H1 (cell line): ENCODE data around the gene SEC14L3. TPM values are rescaled to one million over a fixed set of nuclear protein-coding genes. Genes with fewer than 3 reads are reported as not detected.

Experiments used
- CTCF ChIA-PET: fragments of 300-600 bp; sonication (Branson Sonifier 250); formaldehyde crosslinking; loops from one replicate; lab custom pipeline; 2021; ENCODE audit not compliant: partially characterized antibody; lab: Charles Lee
- POLR2A ChIA-PET: fragments of 300-600 bp; sonication (Branson Sonifier 250); formaldehyde crosslinking; loops from one replicate; lab custom pipeline; 2021; ENCODE audit warnings: inconsistent platforms; ENCODE audit not compliant: partially characterized antibody; lab: Charles Lee
- DNase-seq, 2 experiments: peaks; one replicate each; pipeline versions ENCODE4 v3.0.0 to v3.0.0-alpha.2; 2010 to 2022; ENCODE audit warnings: low spot score in 2 of 2, low read depth in 1 of 2, mixed read lengths in 1 of 2
- FAIRE-seq: peaks from 2 replicates; lab custom pipeline; 2011; peaks lifted over from hg19 to GRCh38; lab: Jason Lieb, UNC
- H2AFZ ChIP-seq: 2 replicates; pipeline ENCODE4 v1.8.1; 2012; ENCODE audit warnings: low read length, inconsistent platforms
- H2AK5ac ChIP-seq: 2 replicates; pipeline ENCODE4 v1.6.1; 2013; ENCODE audit warnings: low read depth, low read length
- H2BK120ac ChIP-seq: replicated peaks from 2 replicates; pipeline ENCODE3; 2013; ENCODE audit warnings: low read depth, low read length, inconsistent platforms
- H2BK12ac ChIP-seq: 2 replicates; pipeline ENCODE4 v1.6.1; 2013; ENCODE audit warnings: low read depth, low read length
- H2BK15ac ChIP-seq: 2 replicates; pipeline ENCODE4 v1.6.1; 2013; ENCODE audit warnings: low read length
- H2BK20ac ChIP-seq: 2 replicates; pipeline ENCODE4 v1.6.1; 2013; ENCODE audit warnings: low read length
- H2BK5ac ChIP-seq: 2 replicates; pipeline ENCODE4 v1.6.1; 2013; ENCODE audit warnings: low read depth, low read length
- H3K14ac ChIP-seq: 2 replicates; pipeline ENCODE4 v1.6.1; 2013; ENCODE audit warnings: inconsistent platforms; ENCODE audit not compliant: insufficient read length
- H3K18ac ChIP-seq: 2 replicates; pipeline ENCODE4 v1.6.1; 2013; ENCODE audit warnings: low read length; ENCODE audit errors: extremely low read depth
- H3K23ac ChIP-seq: 2 replicates; pipeline ENCODE4 v1.6.1; 2013; ENCODE audit warnings: inconsistent platforms; ENCODE audit not compliant: insufficient read length
- H3K23me2 ChIP-seq: 2 replicates; pipeline ENCODE4 v1.6.1; 2013; ENCODE audit warnings: low read depth, low read length
- H3K27ac ChIP-seq: 2 replicates; pipeline ENCODE4 v1.6.1; 2011; ENCODE audit warnings: low read depth, low read length, inconsistent platforms
- H3K27me3 ChIP-seq, 4 experiments: replicated peaks in 1 of 4; 1 replicate in 1 of 4; 2 replicates in 3 of 4; pipeline versions ENCODE4 v1.6.1 to v1.8.1; 2011 to 2013; ENCODE audit warnings: low read length in 3 of 4, mild to moderate bottlenecking in 3 of 4, inconsistent platforms in 2 of 4, mixed read lengths in 2 of 4, moderate library complexity in 1 of 4; ENCODE audit not compliant: control insufficient read depth in 3 of 4, insufficient read depth in 3 of 4; ENCODE audit errors: extremely low read depth in 1 of 4
- H3K36me3 ChIP-seq, 4 experiments: 2 replicates each; pipeline versions ENCODE4 v1.6.1 to v1.8.1; 2011 to 2013; ENCODE audit warnings: mild to moderate bottlenecking in 4 of 4, low read length in 3 of 4, moderate library complexity in 2 of 4, control low read depth in 1 of 4, inconsistent platforms in 1 of 4; ENCODE audit not compliant: insufficient read depth in 4 of 4, control insufficient read depth in 2 of 4
- H3K4ac ChIP-seq: replicated peaks from 2 replicates; pipeline ENCODE3; 2013; ENCODE audit warnings: low read length, low read depth, mixed read lengths, inconsistent platforms; ENCODE audit not compliant: insufficient read length
- H3K4me1 ChIP-seq, 4 experiments: replicated peaks in 1 of 4; 1 replicate in 1 of 4; 2 replicates in 3 of 4; pipeline versions ENCODE4 v1.6.1 to v1.8.1; 2011 to 2013; ENCODE audit warnings: low read length in 3 of 4, inconsistent platforms in 2 of 4, mixed read lengths in 1 of 4; ENCODE audit not compliant: insufficient read depth in 4 of 4, control insufficient read depth in 3 of 4
- H3K4me2 ChIP-seq, 2 experiments: 2 replicates each; pipeline versions ENCODE4 v1.6.1 to v1.8.1; 2011 to 2013; ENCODE audit warnings: low read depth in 2 of 2, low read length in 2 of 2, control low read depth in 1 of 2, inconsistent platforms in 1 of 2, mild to moderate bottlenecking in 1 of 2; ENCODE audit not compliant: insufficient read depth in 1 of 2
- H3K4me3 ChIP-seq, 4 experiments: fragments of 200-600, 300-600 bp in 1 of 4; sonication (generic), shearing (Covaris generic), sonication (Bioruptor Twin) in 1 of 4; 2 replicates each; pipeline versions ENCODE4 v1.5.1 to v1.8.1; 2011 to 2016; ENCODE audit warnings: low read length in 4 of 4, low read depth in 3 of 4, control low read depth in 2 of 4, inconsistent platforms in 2 of 4, mild to moderate bottlenecking in 2 of 4, mixed read lengths in 1 of 4, moderate library complexity in 1 of 4; ENCODE audit not compliant: insufficient read depth in 2 of 4; ENCODE audit errors: extremely low read depth in 1 of 4
- H3K56ac ChIP-seq: replicated peaks from 2 replicates; pipeline ENCODE3; 2013; ENCODE audit warnings: low read depth, mild to moderate bottlenecking, mixed read lengths, low read length, inconsistent platforms; ENCODE audit not compliant: insufficient read length
- H3K79me1 ChIP-seq: 2 replicates; pipeline ENCODE4 v1.6.1; 2013; ENCODE audit warnings: low read depth, low read length, control low read depth
- H3K79me2 ChIP-seq, 2 experiments: 2 replicates each; pipeline versions ENCODE4 v1.6.1 to v1.8.1; 2012 to 2013; ENCODE audit warnings: low read length in 2 of 2, mild to moderate bottlenecking in 2 of 2, inconsistent platforms in 1 of 2; ENCODE audit not compliant: insufficient read depth in 2 of 2, control insufficient read depth in 1 of 2
- H3K9ac ChIP-seq, 4 experiments: replicated peaks in 1 of 4; 1 replicate in 1 of 4; 2 replicates in 3 of 4; pipeline versions ENCODE4 v1.6.1 to v1.8.1; 2011 to 2013; ENCODE audit warnings: low read depth in 3 of 4, low read length in 3 of 4, control low read depth in 2 of 4, mild to moderate bottlenecking in 2 of 4, moderate library complexity in 2 of 4, inconsistent platforms in 1 of 4; ENCODE audit errors: extremely low read depth in 1 of 4
- H3K9me3 ChIP-seq, 2 experiments: 2 replicates each; pipeline versions ENCODE4 v1.6.1 to v1.8.1; 2012 to 2013; ENCODE audit warnings: mild to moderate bottlenecking in 2 of 2, moderate library complexity in 2 of 2, control low read depth in 1 of 2, inconsistent platforms in 1 of 2, low read depth in 1 of 2, low read length in 1 of 2, mixed read lengths in 1 of 2; ENCODE audit not compliant: insufficient read depth in 2 of 2
- H4K20me1 ChIP-seq, 2 experiments: replicated peaks in 1 of 2; 2 replicates each; pipeline versions ENCODE3 to v1.8.1; 2011 to 2013; ENCODE audit warnings: inconsistent platforms in 2 of 2, low read length in 2 of 2, mild to moderate bottlenecking in 1 of 2; ENCODE audit not compliant: insufficient read depth in 2 of 2, control insufficient read depth in 1 of 2
- H4K5ac ChIP-seq: 2 replicates; pipeline ENCODE4 v1.6.1; 2013; ENCODE audit warnings: low read length, low read depth, mixed read lengths, inconsistent platforms; ENCODE audit not compliant: insufficient read length
- H4K8ac ChIP-seq: 2 replicates; pipeline ENCODE4 v1.8.0; 2013; ENCODE audit warnings: mild to moderate bottlenecking, moderate library complexity, low read length, inconsistent platforms; ENCODE audit not compliant: insufficient read depth; ENCODE audit errors: extremely low read depth
- H4K91ac ChIP-seq: replicated peaks from 2 replicates; pipeline ENCODE3; 2013; ENCODE audit warnings: low read length, mixed read lengths, inconsistent platforms; ENCODE audit not compliant: insufficient read length
- ASH2L ChIP-seq: fragments of 200-600, 300-600 bp; sonication (generic); IDR thresholded peaks from one replicate; pipeline ENCODE4 v1.7.1; 2017; ENCODE audit warnings: low read length
- PHF8 ChIP-seq: fragments of 200-600 bp; sonication (generic); conservative IDR thresholded peaks from 2 replicates; pipeline ENCODE4 v1.7.1; 2012; ENCODE audit warnings: low read depth, mild to moderate bottlenecking, inconsistent platforms, low read length, moderate library complexity
- RFX5 ChIP-seq: IDR thresholded peaks from 2 replicates; pipeline ENCODE4 v1.6.1; 2011; ENCODE audit warnings: low read depth, low read length, improper control_type of control experiment, borderline replicate concordance
- RXRA ChIP-seq: IDR thresholded peaks from 2 replicates; pipeline ENCODE4 v1.6.1; 2011; ENCODE audit warnings: low read depth, mild to moderate bottlenecking, low read length, moderate library complexity; ENCODE audit not compliant: insufficient read depth
- SP2 ChIP-seq: IDR thresholded peaks from 2 replicates; pipeline ENCODE4 v1.6.1; 2012; ENCODE audit warnings: mild to moderate bottlenecking, low read length, inconsistent platforms
- YY1 ChIP-seq: IDR thresholded peaks from 2 replicates; pipeline ENCODE4 v1.6.1; 2011; ENCODE audit warnings: low read depth, mild to moderate bottlenecking, low read length
- WGBS, 2 experiments: shearing (Covaris generic) in 1 of 2; methylation state at CpG; one replicate each; pipeline versions ENCODE4 v1.1.6 to v1.1.7; 2013 to 2015; ENCODE audit warnings: low lambda C conversion rate in 2 of 2, mixed read lengths in 2 of 2, inconsistent platforms in 1 of 2, low coverage in 1 of 2, missing lambda C conversion rate in 1 of 2; ENCODE audit not compliant: insufficient replicate concordance in 2 of 2, insufficient coverage in 1 of 2, insufficient read length in 1 of 2; ENCODE audit errors: extremely low coverage in 1 of 2, missing lambda C conversion rate in 1 of 2; 5-methylcytosine and 5-hydroxymethylcytosine counted together
- polyA plus RNA-seq, 7 experiments: library from polyadenylated mRNA; depleted of rRNA in 3 of 7; stranded (reverse) in 5 of 7; unstranded in 2 of 7; fragments of >200 nt in 5 of 7; fragments of 200-250 nt in 2 of 7; gene quantifications; 1 replicate in 5 of 7; 2 replicates in 1 of 7; 4 replicates in 1 of 7; pipeline versions ENCODE4 v1.2.1 to v1.2.3, GENCODE V29; 2011 to 2013; ENCODE audit warnings: missing spikeins in 2 of 7, mixed read lengths in 2 of 7
- total RNA-seq: library from RNA; stranded (reverse); fragmentation: NEBNext Ultra II Directional; extraction: Animal tissue kit (Norgen Biotek cat#: 25700); gene quantifications from 2 replicates; pipeline ENCODE4 v1.2.1, GENCODE V29; 2021

Gene SEC14L3
- total and polyA plus RNA-seq, 2 of the 8 experiments (the other 6 are each of a cell fraction or from before 2014, with no cell fraction given) = not detected

GRCh38 chr22:30447656-30448055, 24.2 kb downstream of the SEC14L3 start:
- peaks cover 0 to 5% (median 5%) of the 10 kb centered on the region in 4 experiments; a peak in 6 of 7 replicates for H3K4me1 ChIP-seq
- 80% methylated on average over 3 of the region's 3 CpGs; no CpG with 5 or more reads in 1 of the 2 experiments for WGBS, 2 experiments
- H4K20me1 ChIP-seq = no peaks in the 10 kb centered on the region
- no peaks in the 10 kb centered on the region for H3K36me3 ChIP-seq
- no peak overlapping the region for H3K9ac ChIP-seq
- H3K4me3 ChIP-seq = no peak overlapping the region
- H3K56ac ChIP-seq = no peak overlapping the region
- no peak overlapping the region for H2AK5ac ChIP-seq
- H2BK15ac ChIP-seq = no peak overlapping the region
- H3K79me2 ChIP-seq = no peaks in the 10 kb centered on the region
- ChIA-PET CTCF (interaction anchor here (4.5 to 4.9 kb wide), 2 partner anchors 10 to 37 kb away, joined by 56 to 69 read pairs; no protein-coding TSS in a partner anchor), POLR2A (no interaction called here)
- no peaks in the 10 kb centered on the region for H3K79me1 ChIP-seq
- H4K5ac ChIP-seq = no peak overlapping the region
- no peak overlapping the region for H3K18ac ChIP-seq
- H2BK12ac ChIP-seq = no peak overlapping the region
- no peak overlapping the region for H2BK120ac ChIP-seq
- H3K14ac ChIP-seq = no peak overlapping the region
- no peak overlapping the region for H4K91ac ChIP-seq
- no peak for TF ChIP-seq RFX5
- TF ChIP-seq SP2 = no peak
- TF ChIP-seq YY1 = no peak
- no peak for TF ChIP-seq RXRA
- no peak for TF ChIP-seq ASH2L
- no peak for TF ChIP-seq PHF8
- DNase-seq = no peak
- H3K23ac ChIP-seq = no peak overlapping the region
- no peak overlapping the region for H2BK5ac ChIP-seq
- no peak for FAIRE-seq
- no peaks in the 10 kb centered on the region for H3K27me3 ChIP-seq
- H3K9me3 ChIP-seq = no peaks in the 10 kb centered on the region
- no peak overlapping the region for H2AFZ ChIP-seq
- H3K23me2 ChIP-seq = 0 out of 2 replicates have a peak, but pooled peaks cover 2% of the 10 kb centered on the region
- H3K27ac ChIP-seq = no peak overlapping the region
- no peak overlapping the region for H2BK20ac ChIP-seq
- no peak overlapping the region for H3K4me2 ChIP-seq
- H4K8ac ChIP-seq = no peak overlapping the region
- H3K4ac ChIP-seq = no peak overlapping the region
